K562 (cell line): ENCODE results near the gene PTPRU.

Experiments used
- CTCF ChIP-seq, 3 experiments: IDR thresholded peaks in 2 of 3; conservative IDR thresholded peaks in 1 of 3; 2 replicates each; pipeline ENCODE4 v1.5.1; 2011 to 2012; ENCODE audit warnings: low read length in 3 of 3, mild to moderate bottlenecking in 3 of 3, control low read depth in 2 of 3, improper control_type of control experiment in 1 of 3, inconsistent platforms in 1 of 3, low read depth in 1 of 3, mixed read lengths in 1 of 3, moderate library complexity in 1 of 3; ENCODE audit not compliant: insufficient read depth in 2 of 3
- IRF2 ChIP-seq: sonication (generic); formaldehyde crosslinking; IDR thresholded peaks from 2 replicates; pipeline ENCODE4 v1.8.1; 2022; ENCODE audit warnings: mild to moderate bottlenecking, missing genetic modification reagents
- PHF21A ChIP-seq: fragments of 450-650 bp; IDR thresholded peaks from 2 replicates; pipeline ENCODE4 v1.6.1; 2017; ENCODE audit warnings: low read depth, borderline replicate concordance
- POLR2AphosphoS5 ChIP-seq: IDR thresholded peaks from 2 replicates; pipeline ENCODE4 v1.6.1; 2011; ENCODE audit warnings: mild to moderate bottlenecking, low read depth, low read length, moderate library complexity; ENCODE audit not compliant: control insufficient read depth, insufficient read depth
- PTBP1 ChIP-seq: fragments of 200-400 bp; formaldehyde crosslinking; IDR thresholded peaks from 2 replicates; pipeline ENCODE4 v1.6.1; 2017; ENCODE audit warnings: low read depth, low read length
- YY1 ChIP-seq, 3 experiments: IDR thresholded peaks; 2 replicates each; pipeline ENCODE4 v1.6.1; 2011; ENCODE audit warnings: low read length in 2 of 3, mild to moderate bottlenecking in 2 of 3, moderate library complexity in 2 of 3, borderline replicate concordance in 1 of 3, control low read depth in 1 of 3, low read depth in 1 of 3; ENCODE audit not compliant: insufficient read depth in 3 of 3, insufficient replicate concordance in 2 of 3, control insufficient read depth in 1 of 3, insufficient read length in 1 of 3; ENCODE audit errors: extremely low read depth in 1 of 3
- ZBTB17 ChIP-seq: fragments of 450-650 bp; formaldehyde crosslinking; IDR thresholded peaks from 2 replicates; pipeline ENCODE4 v1.4.0; 2020; ENCODE audit warnings: mild to moderate bottlenecking
- ZNF311 ChIP-seq: fragments of 250-450 bp; sonication (Bioruptor Pico); IDR thresholded peaks from 2 replicates; pipeline ENCODE4 v1.4.0; 2020; ENCODE audit warnings: mild to moderate bottlenecking, moderate library complexity
- ZNF324 ChIP-seq: fragments of 250-450 bp; sonication (Bioruptor Pico); IDR thresholded peaks from 2 replicates; pipeline ENCODE4 v1.4.0; 2020; ENCODE audit warnings: mild to moderate bottlenecking
- TF ChIP-seq, protein P1 (sequence below): fragments of 200-800 bp; sonication (Bioruptor generic); IDR thresholded peaks from 2 replicates; pipeline ENCODE4 v1.6.1; 2017; ENCODE audit warnings: missing genetic modification characterization, missing compliant biosample characterization
- TF ChIP-seq, protein P2 (sequence below): fragments of 250-450 bp; sonication (Bioruptor Pico); IDR thresholded peaks from 2 replicates; pipeline ENCODE4 v1.8.0; 2022; ENCODE audit warnings: moderate library complexity, mild to moderate bottlenecking, inconsistent platforms

GRCh38 chr1:29364101-29364678 lies 127.9 kb downstream of the PTPRU start:
- TF ChIP-seq IRF2 (no peak), YY1 (IDR thresholded peaks at IDR 0.05; ENCODE audit: borderline replicate concordance in 1 of 3, control insufficient read depth in 1 of 3, extremely low read depth in 1 of 3, insufficient read depth in 3 of 3, insufficient read length in 1 of 3, insufficient replicate concordance in 2 of 3, low read depth in 1 of 3, low read length in 2 of 3) (no peak), PTBP1 (no peak), ZBTB17 (CRISPR knock-in tag) (no peak), ZNF311 (CRISPR knock-in tag) (no peak), POLR2AphosphoS5 (no peak), ZNF324 (CRISPR knock-in tag) (no peak), PHF21A (no peak), CTCF (IDR thresholded peaks at IDR 0.05 in 2 of 3, conservative IDR thresholded peaks at IDR 0.05 in 1 of 3; ENCODE audit: insufficient read depth in 2 of 3, low read depth in 1 of 3, low read length in 3 of 3) (no peak)
- TF ChIP-seq, protein P1, sequence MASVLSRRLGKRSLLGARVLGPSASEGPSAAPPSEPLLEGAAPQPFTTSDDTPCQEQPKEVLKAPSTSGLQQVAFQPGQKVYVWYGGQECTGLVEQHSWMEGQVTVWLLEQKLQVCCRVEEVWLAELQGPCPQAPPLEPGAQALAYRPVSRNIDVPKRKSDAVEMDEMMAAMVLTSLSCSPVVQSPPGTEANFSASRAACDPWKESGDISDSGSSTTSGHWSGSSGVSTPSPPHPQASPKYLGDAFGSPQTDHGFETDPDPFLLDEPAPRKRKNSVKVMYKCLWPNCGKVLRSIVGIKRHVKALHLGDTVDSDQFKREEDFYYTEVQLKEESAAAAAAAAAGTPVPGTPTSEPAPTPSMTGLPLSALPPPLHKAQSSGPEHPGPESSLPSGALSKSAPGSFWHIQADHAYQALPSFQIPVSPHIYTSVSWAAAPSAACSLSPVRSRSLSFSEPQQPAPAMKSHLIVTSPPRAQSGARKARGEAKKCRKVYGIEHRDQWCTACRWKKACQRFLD (CRISPR knock-in tag): no peak
- TF ChIP-seq, protein P2, sequence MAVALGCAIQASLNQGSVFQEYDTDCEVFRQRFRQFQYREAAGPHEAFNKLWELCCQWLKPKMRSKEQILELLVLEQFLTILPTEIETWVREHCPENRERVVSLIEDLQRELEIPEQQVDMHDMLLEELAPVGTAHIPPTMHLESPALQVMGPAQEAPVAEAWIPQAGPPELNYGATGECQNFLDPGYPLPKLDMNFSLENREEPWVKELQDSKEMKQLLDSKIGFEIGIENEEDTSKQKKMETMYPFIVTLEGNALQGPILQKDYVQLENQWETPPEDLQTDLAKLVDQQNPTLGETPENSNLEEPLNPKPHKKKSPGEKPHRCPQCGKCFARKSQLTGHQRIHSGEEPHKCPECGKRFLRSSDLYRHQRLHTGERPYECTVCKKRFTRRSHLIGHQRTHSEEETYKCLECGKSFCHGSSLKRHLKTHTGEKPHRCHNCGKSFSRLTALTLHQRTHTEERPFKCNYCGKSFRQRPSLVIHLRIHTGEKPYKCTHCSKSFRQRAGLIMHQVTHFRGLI (CRISPR knock-in tag): no peak
